Coronary artery (tissue), 2 donors: Measurements from ENCODE around the gene PRR5L.

ENCODE experiments used
- DNase-seq: peaks from one replicate; pipeline ENCODE4 v3.0.0-alpha.2; 2017; ENCODE audit warnings: low spot score
- H3K27ac ChIP-seq, 2 donors: fragments of 200-600 bp; sonication (generic); one replicate each; pipeline ENCODE4 v1.5.1; 2016 to 2019
- H3K4me3 ChIP-seq: fragments of 200-600 bp; sonication (generic); 2 replicates; pipeline ENCODE4 v1.5.1; 2016; ENCODE audit warnings: mild to moderate bottlenecking, moderate library complexity
- TF ChIP-seq, protein P1 (sequence below): fragments of 200-600 bp; sonication (generic); IDR thresholded peaks from one replicate; pipeline ENCODE4 v1.5.1; 2019; ENCODE audit warnings: antibody characterized with exemption

The PRR5L gene

DNA sequence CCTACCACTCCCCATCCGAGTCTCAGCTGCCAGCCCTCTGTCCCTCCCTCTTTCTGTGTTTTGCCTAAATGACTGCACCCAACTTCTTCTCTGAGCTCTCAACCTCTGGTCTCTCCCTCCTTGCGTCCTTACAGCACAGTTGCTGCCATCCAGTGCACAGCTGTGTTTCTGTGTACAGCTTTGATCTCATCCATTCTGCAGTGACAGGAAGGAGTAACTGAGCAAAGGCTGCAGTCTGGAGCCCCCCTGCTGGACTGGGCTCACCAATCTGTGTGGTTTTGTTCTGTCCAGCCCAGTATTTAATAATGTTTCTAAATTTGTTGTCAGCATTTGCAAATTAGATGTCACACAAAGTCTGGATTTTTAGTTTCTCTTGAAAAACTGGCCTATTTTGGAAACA lies 43.8 kb downstream of the PRR5L start:
- DNase-seq = no peak

DNA sequence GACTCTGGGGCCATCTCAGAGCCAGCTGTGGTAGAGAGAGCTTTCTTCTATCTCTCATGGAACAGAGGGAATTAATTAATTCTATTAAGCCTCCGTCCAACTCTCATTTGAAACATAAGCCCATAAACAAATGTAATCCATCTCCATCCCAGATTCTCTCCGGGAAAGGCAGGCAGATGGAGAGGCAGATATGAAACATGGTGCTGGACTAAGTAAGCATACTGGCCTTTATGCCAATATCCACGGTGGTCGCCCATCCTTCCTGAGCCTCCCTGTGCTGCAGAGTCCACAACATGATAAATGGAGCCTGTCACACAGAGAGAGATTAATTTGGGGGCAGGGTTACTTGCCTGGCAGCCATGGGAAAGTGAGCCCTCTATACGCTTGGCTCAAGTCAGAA lies 44.8 kb downstream of the PRR5L start:
- no peak overlapping the region for H3K27ac ChIP-seq
- TF ChIP-seq, protein P1, sequence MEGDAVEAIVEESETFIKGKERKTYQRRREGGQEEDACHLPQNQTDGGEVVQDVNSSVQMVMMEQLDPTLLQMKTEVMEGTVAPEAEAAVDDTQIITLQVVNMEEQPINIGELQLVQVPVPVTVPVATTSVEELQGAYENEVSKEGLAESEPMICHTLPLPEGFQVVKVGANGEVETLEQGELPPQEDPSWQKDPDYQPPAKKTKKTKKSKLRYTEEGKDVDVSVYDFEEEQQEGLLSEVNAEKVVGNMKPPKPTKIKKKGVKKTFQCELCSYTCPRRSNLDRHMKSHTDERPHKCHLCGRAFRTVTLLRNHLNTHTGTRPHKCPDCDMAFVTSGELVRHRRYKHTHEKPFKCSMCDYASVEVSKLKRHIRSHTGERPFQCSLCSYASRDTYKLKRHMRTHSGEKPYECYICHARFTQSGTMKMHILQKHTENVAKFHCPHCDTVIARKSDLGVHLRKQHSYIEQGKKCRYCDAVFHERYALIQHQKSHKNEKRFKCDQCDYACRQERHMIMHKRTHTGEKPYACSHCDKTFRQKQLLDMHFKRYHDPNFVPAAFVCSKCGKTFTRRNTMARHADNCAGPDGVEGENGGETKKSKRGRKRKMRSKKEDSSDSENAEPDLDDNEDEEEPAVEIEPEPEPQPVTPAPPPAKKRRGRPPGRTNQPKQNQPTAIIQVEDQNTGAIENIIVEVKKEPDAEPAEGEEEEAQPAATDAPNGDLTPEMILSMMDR = no peak
- no peak for DNase-seq
- H3K4me3 ChIP-seq = no peak overlapping the region

More for the DNA sequence above, 43.8 kb downstream of the PRR5L start:
- H3K4me3 ChIP-seq = no peak overlapping the region
- H3K27ac ChIP-seq = no peak overlapping the region
- TF ChIP-seq, protein P1 = no peak

DNA sequence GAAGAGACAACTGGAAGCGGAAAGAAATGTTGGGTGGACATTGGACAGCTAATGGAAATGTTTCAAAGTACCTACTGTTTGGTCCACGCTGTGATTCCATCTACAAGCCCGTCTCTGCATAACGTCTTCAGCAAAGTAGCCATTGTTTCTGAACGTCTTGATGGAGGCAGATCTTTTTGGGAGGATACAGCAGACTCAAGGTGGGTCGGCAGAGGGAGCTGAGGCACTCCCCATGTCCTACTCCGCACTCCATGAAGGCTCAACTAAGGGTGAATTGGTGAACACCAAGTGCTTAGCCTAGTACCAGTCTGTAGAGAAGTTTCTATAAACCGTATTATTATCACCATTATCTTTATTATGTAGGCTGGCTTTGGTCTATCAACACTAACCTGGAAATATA lies 45.8 kb downstream of the PRR5L start:
- TF ChIP-seq, protein P1 = no peak
- Histone ChIP-seq H3K27ac (no peak overlapping the region), H3K4me3 (no peak overlapping the region)
- no peak for DNase-seq

DNA sequence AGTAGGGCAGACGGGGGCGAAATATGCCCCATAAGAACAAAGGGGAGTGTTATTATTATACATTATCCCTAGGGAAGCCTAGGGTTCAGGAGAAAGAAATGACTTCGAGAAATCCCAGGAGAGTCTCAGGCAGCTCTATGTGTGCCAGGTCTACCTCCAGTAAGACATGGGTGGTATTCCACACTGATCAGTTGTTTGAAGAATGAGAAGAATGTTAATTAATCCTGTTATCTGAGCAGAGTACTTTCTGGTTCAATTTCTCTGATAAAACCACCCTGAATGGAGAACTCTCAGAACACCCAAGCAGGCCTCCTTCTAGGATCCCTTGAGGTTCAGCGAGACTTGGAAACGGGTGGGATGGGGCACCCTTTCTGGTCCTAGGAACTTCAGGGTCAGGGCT lies 46.2 kb downstream of the PRR5L start:
- Histone ChIP-seq H3K27ac (no peak overlapping the region), H3K4me3 (no peak overlapping the region)
- TF ChIP-seq, protein P1 = no peak
- DNase-seq = no peak

DNA sequence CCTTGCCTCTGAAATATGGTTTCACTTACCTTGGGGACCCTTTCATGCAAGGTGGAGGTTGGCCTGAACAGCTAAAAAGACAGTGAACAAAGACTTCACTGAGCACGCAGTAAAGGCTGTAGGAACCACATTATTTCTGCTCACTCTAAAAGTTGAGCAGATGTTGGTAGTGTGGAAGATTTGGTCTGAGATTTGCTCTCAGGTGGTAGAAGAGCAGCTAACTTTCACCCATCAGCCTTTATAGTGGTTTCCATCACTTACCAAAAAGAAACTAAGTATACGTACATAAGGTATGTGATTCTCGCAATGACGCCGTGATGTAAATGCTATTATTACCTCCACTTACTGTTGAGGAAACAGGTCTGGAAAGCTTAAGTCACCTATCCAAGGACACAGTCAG lies 47.3 kb downstream of the PRR5L start:
- Histone ChIP-seq H3K4me3 (no peak overlapping the region), H3K27ac (no peak overlapping the region)
- DNase-seq = no peak
- TF ChIP-seq, protein P1 = no peak

DNA sequence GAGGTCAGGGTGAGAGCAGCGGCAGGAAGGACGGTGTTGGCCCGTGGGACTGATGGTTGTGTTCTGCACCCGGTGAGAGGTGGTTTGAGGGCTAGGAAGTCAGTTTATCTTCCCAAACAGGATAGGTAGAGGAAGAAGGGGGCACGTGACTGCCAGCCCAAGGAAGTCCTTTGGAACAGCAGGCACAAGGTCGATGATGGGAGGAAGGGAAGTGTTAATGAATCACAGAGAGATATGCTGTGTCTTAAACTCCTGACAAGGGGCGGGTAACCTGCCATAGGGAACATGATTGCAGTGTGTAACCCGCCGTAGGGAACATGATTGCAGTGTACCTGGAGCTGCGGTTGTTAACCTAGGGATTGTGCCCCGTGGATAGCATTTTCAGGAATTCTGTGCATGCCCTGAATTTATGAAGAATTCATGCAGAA lies 49.0 kb downstream of the PRR5L start:
- Histone ChIP-seq H3K4me3 (no peak overlapping the region), H3K27ac (no peak overlapping the region)
- TF ChIP-seq, protein P1 = no peak
- DNase-seq = no peak

DNA sequence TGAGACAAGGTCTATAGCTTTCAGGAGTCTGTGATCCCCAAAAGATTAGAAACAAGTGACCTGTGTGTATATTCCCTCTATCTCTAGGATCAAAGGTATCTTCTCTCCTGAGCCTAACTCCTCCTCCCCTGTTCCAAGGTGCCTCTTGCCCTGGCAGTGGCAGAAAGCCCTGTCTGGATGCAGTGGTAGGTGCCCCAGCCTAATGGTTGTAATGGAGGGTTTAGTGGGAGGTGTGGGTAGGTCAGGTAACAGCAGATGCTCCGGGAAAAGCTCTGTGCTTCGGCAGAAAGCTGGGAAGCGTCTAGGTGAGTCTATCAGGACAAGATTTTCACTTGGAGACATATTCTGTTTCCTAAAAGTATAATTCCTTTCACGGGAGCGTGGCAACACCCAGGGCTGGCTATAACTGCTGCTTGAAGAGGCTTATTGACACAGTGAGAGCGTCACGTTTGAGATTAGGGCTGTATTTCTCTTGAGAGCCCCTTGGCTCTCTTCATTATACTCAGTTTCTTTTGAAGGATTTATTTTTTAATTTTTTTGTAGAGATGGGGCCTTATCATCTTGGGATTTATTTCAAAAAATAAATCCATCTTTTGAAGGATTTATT lies 49.5 kb downstream of the PRR5L start:
- TF ChIP-seq, protein P1 = no peak
- no peak overlapping the region for H3K27ac ChIP-seq
- H3K4me3 ChIP-seq = no peak overlapping the region
- no peak for DNase-seq
